Nephron progenitor cell (in vitro differentiated cells): ENCODE measurements around the gene DTNB.

Experiments used
- DNase-seq: peaks from one replicate; pipeline ENCODE4 v3.0.0; 2021
- H3K27ac Mint-ChIP-seq: 2 replicates; pipeline ENCODE4 v1.8.0; 2021; ENCODE audit warnings: mild to moderate bottlenecking, moderate library complexity, mixed read lengths
- H3K27me3 Mint-ChIP-seq: 2 replicates; pipeline ENCODE4 v1.8.0; 2021; ENCODE audit warnings: mild to moderate bottlenecking, low read depth, mixed read lengths; ENCODE audit not compliant: poor library complexity
- H3K36me3 Mint-ChIP-seq: 2 replicates; pipeline ENCODE4 v1.8.0; 2021; ENCODE audit warnings: low read depth, mixed read lengths
- H3K4me1 Mint-ChIP-seq: 2 replicates; pipeline ENCODE4 v1.8.0; 2021; ENCODE audit warnings: mixed read lengths
- H3K4me3 Mint-ChIP-seq: 2 replicates; pipeline ENCODE4 v1.8.0; 2021; ENCODE audit warnings: mild to moderate bottlenecking, moderate library complexity, mixed read lengths
- H3K9me3 Mint-ChIP-seq: 2 replicates; pipeline ENCODE4 v1.8.0; 2021; ENCODE audit warnings: mild to moderate bottlenecking, moderate library complexity, mixed read lengths
- CTCF ChIP-seq: fragments of 200-600 bp; sonication (generic); IDR thresholded peaks from 2 replicates; pipeline ENCODE4 v1.5.0; 2021; ENCODE audit warnings: antibody characterized with exemption

Gene DTNB

DNA sequence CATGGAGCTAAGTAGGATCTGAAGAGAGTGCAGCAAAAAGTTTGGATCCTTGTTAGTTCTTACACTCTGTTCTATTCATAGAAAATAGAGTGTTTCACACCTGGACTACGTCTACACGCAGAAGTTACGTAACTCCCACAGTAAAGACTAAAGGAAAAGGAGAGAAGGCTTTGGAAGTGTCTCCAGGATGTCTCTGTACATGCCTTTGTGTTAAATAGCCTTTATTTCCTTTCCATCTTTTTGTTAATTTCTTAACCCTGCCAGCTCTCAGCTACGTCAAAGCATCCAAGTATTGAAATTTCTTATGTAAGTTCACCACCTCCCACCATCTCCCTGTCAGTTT, 8.4 kb downstream of the DTNB start:
- peaks cover 14% of the 10 kb centered on the region for H3K4me1 Mint-ChIP-seq
- no peak overlapping the region for H3K4me3 Mint-ChIP-seq
- no peaks in the 10 kb centered on the region for H3K9me3 Mint-ChIP-seq
- TF ChIP-seq CTCF = no peak
- no peaks in the 10 kb centered on the region for H3K36me3 Mint-ChIP-seq
- H3K27ac Mint-ChIP-seq = no peak overlapping the region
- H3K27me3 Mint-ChIP-seq = peaks cover 8% of the 10 kb centered on the region
- DNase-seq = no peak

DNA sequence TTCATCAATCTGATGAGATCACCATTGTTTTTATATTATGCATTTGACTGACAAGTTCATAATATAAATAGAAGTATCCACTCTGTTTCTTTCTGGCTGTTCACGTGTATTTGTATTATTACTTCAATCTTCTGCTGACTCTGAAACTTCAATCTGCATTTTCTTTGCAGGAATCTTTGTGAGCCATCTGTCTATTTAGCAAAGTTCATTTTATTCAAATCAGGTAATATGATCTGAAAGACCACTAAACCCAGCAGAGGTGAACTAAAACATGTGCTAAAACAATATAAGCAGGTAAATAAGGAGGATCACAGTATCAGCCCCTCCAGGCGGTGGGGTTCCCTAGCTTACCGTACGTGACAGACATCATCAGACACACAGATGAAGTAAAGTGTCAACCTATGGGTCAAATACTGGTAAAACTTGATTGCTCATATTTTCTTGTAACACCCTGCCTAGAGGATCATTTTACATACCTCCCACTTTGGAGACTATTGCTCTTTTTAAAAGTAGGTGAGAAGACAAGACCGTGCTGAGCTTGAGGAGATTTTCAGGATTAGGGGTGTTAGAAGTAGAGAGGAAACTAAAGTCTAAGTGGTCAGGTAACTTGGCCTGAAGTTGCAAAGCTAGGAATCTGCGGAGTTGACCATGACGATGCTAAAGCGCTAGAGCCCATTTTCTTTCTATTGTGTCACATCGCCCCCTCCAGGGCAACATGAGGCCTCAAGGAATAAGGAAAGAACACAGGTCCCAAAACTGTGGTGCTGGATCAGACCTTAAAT, 9.0 kb downstream of the DTNB start:
- peak; percentile 57 for DNase-seq
- Mint-ChIP-seq H3K4me3 (no peak overlapping the region), H3K4me1 (peaks cover 14% of the 10 kb centered on the region), H3K27ac (no peak overlapping the region), H3K27me3 (peaks cover 8% of the 10 kb centered on the region), H3K9me3 (no peaks in the 10 kb centered on the region), H3K36me3 (no peaks in the 10 kb centered on the region)
- peak; percentile 68 for TF ChIP-seq CTCF

DNA sequence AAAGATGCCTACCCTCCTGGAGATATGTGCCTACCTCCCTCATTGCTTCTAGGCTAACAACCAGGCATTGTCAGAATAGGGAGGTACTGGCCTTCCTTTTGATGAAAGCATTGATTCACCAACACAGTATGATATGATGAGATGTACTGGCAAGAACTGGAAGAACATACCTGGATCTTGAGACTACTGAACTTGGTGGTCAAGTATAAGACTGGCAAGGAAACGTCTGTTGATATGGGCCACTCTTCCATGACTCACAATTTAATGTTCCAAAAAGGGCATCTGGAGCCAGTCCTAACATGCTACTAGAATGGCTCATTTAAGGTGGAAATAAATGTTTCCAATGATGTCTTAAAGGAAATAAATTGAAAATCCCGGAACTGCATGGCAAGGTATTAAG, 18.1 kb downstream of the DTNB start:
- Mint-ChIP-seq H3K9me3 (peaks cover 3% of the 10 kb centered on the region), H3K36me3 (peaks cover 16% of the 10 kb centered on the region), H3K27ac (no peak overlapping the region), H3K4me3 (no peak overlapping the region), H3K4me1 (no peaks in the 10 kb centered on the region), H3K27me3 (no peaks in the 10 kb centered on the region)
- TF ChIP-seq CTCF = no peak
- DNase-seq = no peak

DNA sequence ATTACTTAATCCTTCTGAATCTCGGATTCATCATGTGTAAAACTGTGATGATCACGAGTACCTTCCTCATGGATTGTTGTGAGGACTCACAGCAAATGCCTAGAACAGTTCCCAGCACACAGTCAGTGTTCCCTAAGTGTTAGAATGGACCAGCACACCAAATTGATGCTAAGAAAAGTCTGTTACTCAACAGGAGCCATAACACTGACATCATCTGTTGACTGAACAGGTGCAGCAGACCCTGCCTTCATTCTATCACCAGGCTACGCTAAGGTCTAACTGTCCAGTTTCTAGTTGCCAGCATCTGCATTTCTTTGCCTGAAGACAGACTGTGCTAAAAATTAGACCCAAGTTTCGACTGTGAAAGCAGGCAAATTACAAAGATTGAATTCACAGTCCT, 18.6 kb downstream of the DTNB start:
- no peak overlapping the region for H3K4me3 Mint-ChIP-seq
- no peak for DNase-seq
- H3K27ac Mint-ChIP-seq = no peak overlapping the region
- peaks cover 21% of the 10 kb centered on the region for H3K36me3 Mint-ChIP-seq
- H3K4me1 Mint-ChIP-seq = no peaks in the 10 kb centered on the region
- TF ChIP-seq CTCF = no peak
- H3K9me3 Mint-ChIP-seq = peaks cover 3% of the 10 kb centered on the region
- H3K27me3 Mint-ChIP-seq = no peaks in the 10 kb centered on the region

GRCh38 chr2:25651782-25652455, 21.5 kb downstream of the DTNB start:
- Mint-ChIP-seq H3K27me3 (no peaks in the 10 kb centered on the region), H3K4me1 (no peaks in the 10 kb centered on the region), H3K9me3 (no peaks in the 10 kb centered on the region), H3K27ac (no peak overlapping the region), H3K36me3 (peaks cover 27% of the 10 kb centered on the region), H3K4me3 (no peak overlapping the region)
- no peak for DNase-seq
- no peak for TF ChIP-seq CTCF

GRCh38 chr2:25651066-25651465, 22.3 kb downstream of the DTNB start:
- Mint-ChIP-seq H3K27ac (no peak overlapping the region), H3K36me3 (peaks cover 33% of the 10 kb centered on the region), H3K4me3 (no peak overlapping the region), H3K4me1 (no peaks in the 10 kb centered on the region), H3K9me3 (no peaks in the 10 kb centered on the region), H3K27me3 (no peaks in the 10 kb centered on the region)
- DNase-seq = no peak
- TF ChIP-seq CTCF = no peak
